K562 (cell line): ENCODE data around the gene UBE2E3. TPM values are rescaled to one million over a fixed set of nuclear protein-coding genes. Genes with fewer than 3 reads are reported as not detected.

Experiments
- ESRRB ChIP-seq: fragments of 250-450 bp; sonication (Bioruptor Pico); IDR thresholded peaks from 2 replicates; pipeline ENCODE4 v1.5.0; 2020; ENCODE audit warnings: mild to moderate bottlenecking, moderate library complexity, borderline replicate concordance
- EZH2 ChIP-seq: IDR thresholded peaks from 2 replicates; pipeline ENCODE4 v1.6.1; 2012; ENCODE audit warnings: low read depth, mild to moderate bottlenecking, inconsistent platforms, low read length, borderline replicate concordance
- HDAC3 ChIP-seq: fragments of 450-650 bp; IDR thresholded peaks from 2 replicates; pipeline ENCODE4 v1.6.1; 2018; ENCODE audit warnings: borderline replicate concordance, mild to moderate bottlenecking, moderate library complexity; ENCODE audit not compliant: partially characterized antibody
- MXI1 ChIP-seq: IDR thresholded peaks from 2 replicates; pipeline ENCODE4 v1.6.1; 2011; ENCODE audit warnings: low read depth, mild to moderate bottlenecking, improper control_type of control experiment, low read length
- NCOA4 ChIP-seq: fragments of 450-650 bp; IDR thresholded peaks from 2 replicates; pipeline ENCODE4 v1.6.1; 2018; ENCODE audit warnings: mild to moderate bottlenecking; ENCODE audit not compliant: partially characterized antibody
- NFIC ChIP-seq: fragments of 450-650 bp; IDR thresholded peaks from 2 replicates; pipeline ENCODE4 v1.6.1; 2017; ENCODE audit warnings: mild to moderate bottlenecking, inconsistent platforms
- RNF2 ChIP-seq: sonication (generic); IDR thresholded peaks from 2 replicates; pipeline ENCODE4 v1.6.1; 2016
- U2AF2 ChIP-seq: fragments of 200-400 bp; formaldehyde crosslinking; optimal IDR thresholded peaks from 2 replicates; pipeline ENCODE3; 2017; ENCODE audit warnings: low read depth, mild to moderate bottlenecking, low read length
- ZNF197 ChIP-seq: fragments of 200-800 bp; sonication (Bioruptor generic); IDR thresholded peaks from 2 replicates; pipeline ENCODE4 v1.6.1; 2016; ENCODE audit warnings: low read depth, missing genetic modification characterization, missing compliant biosample characterization
- ZNF212 ChIP-seq: fragments of 450-650 bp; formaldehyde crosslinking; IDR thresholded peaks from 2 replicates; pipeline ENCODE4 v1.4.0; 2020; ENCODE audit warnings: mild to moderate bottlenecking
- ZNF717 ChIP-seq: fragments of 250-450 bp; sonication (Bioruptor Pico); IDR thresholded peaks from 2 replicates; pipeline ENCODE4 v1.5.0; 2021
- polyA plus RNA-seq, 8 experiments: library from polyadenylated mRNA; depleted of rRNA in 4 of 8; stranded (reverse) in 5 of 8; unstranded in 3 of 8; fragments of >200 nt; fragmentation: Nextera tagmentation in 2 of 8; fragmentation: Illumina TruSeq in 1 of 8; extraction: Ambion mirVana in 2 of 8; extraction: Trizol in 1 of 8; gene quantifications; 2 replicates each; pipeline versions ENCODE4 v1.2.1 to v1.2.3, GENCODE V29; 2011 to 2014; ENCODE audit warnings: inconsistent platforms in 1 of 8, missing spikeins in 1 of 8
- total RNA-seq, 7 experiments: library from RNA; depleted of rRNA in 6 of 7; stranded (reverse); fragments of >200 nt in 6 of 7; fragmentation: Illumina TruSeq in 2 of 7; extraction: Trizol in 2 of 7; gene quantifications; 2 replicates each; pipeline versions ENCODE4 v1.2.1 to v1.2.3, GENCODE V29; 2011 to 2021; ENCODE audit warnings: low replicate concordance in 1 of 7
- TF ChIP-seq, protein P1 (sequence below): fragments of 450-650 bp; IDR thresholded peaks from 2 replicates; pipeline ENCODE4 v1.7.1; 2018; ENCODE audit warnings: mild to moderate bottlenecking, low read depth; ENCODE audit not compliant: partially characterized antibody
- TF ChIP-seq, protein P2 (sequence below): fragments of 250-450 bp; sonication (Bioruptor Pico); IDR thresholded peaks from 2 replicates; pipeline ENCODE4 v1.9.0; 2021; ENCODE audit warnings: mild to moderate bottlenecking, inconsistent platforms
- TF ChIP-seq, protein P3 (sequence below): fragments of 450-650 bp; IDR thresholded peaks from 2 replicates; pipeline ENCODE4 v1.6.1; 2016; ENCODE audit warnings: antibody characterized with exemption
- TF ChIP-seq, protein P4 (sequence below): fragments of 250-450 bp; sonication (Bioruptor Pico); IDR thresholded peaks from 2 replicates; pipeline ENCODE4 v1.8.0; 2022; ENCODE audit warnings: inconsistent platforms, mild to moderate bottlenecking, moderate library complexity, borderline replicate concordance
- TF ChIP-seq, protein P5 (sequence below): IDR thresholded peaks from 2 replicates; pipeline ENCODE4 v1.6.1; 2011; ENCODE audit warnings: borderline replicate concordance, low read depth, mild to moderate bottlenecking, moderate library complexity, low read length; ENCODE audit not compliant: insufficient read depth, poor library complexity, severe bottlenecking

The UBE2E3 gene
- total and polyA plus RNA-seq, 9 of the 15 experiments (the other 6 are each of a cell fraction or from before 2014, with no cell fraction given) = 58.2 to 173 (median 78.0) TPM

DNA sequence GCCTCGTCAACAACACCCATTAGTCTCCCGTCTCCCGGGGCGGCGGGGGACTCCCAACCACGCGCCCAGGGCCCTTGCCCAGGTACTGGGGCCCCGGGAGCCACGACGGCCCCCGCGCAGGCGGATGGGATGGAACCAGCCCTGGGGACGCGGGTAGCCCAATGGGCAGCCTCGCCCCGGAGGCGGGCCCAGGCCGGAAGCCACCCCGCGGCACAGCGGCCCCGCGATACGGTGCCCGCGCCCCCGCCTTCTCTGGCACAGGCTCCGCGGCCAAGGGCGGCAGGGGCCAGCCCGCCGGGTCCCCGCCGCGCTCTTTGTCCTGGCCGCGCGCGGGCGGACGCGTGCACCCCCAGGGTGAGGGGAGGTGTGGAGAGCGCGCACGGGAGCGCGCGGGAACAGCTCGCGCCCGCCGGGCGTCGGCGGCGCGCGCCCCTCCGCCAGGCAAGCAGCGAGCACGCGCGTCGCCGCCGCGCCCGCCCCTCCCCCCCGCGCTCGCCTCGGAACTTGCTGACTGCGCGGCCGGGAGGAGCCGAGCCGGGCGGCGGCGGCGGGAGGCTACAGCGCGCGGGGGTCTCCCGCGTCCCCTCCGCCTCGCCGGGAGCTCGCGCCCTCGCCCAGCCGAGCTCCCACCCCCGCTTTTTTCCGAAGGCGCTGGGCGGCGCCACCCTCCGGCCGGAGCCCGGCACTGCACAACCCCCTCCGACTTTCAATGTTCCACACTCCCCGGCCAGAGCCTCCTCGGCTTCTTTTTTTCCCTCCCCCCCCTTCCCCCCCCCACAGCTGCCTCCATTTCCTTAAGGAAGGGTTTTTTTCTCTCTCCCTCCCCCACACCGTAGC is at the start of gene UBE2E3 (continued):
- TF ChIP-seq, protein P1, sequence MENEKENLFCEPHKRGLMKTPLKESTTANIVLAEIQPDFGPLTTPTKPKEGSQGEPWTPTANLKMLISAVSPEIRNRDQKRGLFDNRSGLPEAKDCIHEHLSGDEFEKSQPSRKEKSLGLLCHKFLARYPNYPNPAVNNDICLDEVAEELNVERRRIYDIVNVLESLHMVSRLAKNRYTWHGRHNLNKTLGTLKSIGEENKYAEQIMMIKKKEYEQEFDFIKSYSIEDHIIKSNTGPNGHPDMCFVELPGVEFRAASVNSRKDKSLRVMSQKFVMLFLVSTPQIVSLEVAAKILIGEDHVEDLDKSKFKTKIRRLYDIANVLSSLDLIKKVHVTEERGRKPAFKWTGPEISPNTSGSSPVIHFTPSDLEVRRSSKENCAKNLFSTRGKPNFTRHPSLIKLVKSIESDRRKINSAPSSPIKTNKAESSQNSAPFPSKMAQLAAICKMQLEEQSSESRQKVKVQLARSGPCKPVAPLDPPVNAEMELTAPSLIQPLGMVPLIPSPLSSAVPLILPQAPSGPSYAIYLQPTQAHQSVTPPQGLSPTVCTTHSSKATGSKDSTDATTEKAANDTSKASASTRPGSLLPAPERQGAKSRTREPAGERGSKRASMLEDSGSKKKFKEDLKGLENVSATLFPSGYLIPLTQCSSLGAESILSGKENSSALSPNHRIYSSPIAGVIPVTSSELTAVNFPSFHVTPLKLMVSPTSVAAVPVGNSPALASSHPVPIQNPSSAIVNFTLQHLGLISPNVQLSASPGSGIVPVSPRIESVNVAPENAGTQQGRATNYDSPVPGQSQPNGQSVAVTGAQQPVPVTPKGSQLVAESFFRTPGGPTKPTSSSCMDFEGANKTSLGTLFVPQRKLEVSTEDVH = no peak
- TF ChIP-seq NCOA4 (no peak), HDAC3 (no peak), ESRRB (CRISPR knock-in tag) (no peak), ZNF717 (CRISPR knock-in tag) (no peak), RNF2 (peak; percentile 66; the same call in 1 of the 2 replicates), ZNF212 (CRISPR knock-in tag) (no peak), NFIC (0 out of 2 replicates have a peak, but pooled peaks have one; percentile 27), U2AF2 (no peak), EZH2 (no peak), ZNF197 (peak; percentile 98), MXI1 (no peak)
- TF ChIP-seq, protein P2, sequence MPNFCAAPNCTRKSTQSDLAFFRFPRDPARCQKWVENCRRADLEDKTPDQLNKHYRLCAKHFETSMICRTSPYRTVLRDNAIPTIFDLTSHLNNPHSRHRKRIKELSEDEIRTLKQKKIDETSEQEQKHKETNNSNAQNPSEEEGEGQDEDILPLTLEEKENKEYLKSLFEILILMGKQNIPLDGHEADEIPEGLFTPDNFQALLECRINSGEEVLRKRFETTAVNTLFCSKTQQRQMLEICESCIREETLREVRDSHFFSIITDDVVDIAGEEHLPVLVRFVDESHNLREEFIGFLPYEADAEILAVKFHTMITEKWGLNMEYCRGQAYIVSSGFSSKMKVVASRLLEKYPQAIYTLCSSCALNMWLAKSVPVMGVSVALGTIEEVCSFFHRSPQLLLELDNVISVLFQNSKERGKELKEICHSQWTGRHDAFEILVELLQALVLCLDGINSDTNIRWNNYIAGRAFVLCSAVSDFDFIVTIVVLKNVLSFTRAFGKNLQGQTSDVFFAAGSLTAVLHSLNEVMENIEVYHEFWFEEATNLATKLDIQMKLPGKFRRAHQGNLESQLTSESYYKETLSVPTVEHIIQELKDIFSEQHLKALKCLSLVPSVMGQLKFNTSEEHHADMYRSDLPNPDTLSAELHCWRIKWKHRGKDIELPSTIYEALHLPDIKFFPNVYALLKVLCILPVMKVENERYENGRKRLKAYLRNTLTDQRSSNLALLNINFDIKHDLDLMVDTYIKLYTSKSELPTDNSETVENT (CRISPR knock-in tag) = peak; percentile 59; the same call in 1 of the 2 replicates
- TF ChIP-seq, protein P3, sequence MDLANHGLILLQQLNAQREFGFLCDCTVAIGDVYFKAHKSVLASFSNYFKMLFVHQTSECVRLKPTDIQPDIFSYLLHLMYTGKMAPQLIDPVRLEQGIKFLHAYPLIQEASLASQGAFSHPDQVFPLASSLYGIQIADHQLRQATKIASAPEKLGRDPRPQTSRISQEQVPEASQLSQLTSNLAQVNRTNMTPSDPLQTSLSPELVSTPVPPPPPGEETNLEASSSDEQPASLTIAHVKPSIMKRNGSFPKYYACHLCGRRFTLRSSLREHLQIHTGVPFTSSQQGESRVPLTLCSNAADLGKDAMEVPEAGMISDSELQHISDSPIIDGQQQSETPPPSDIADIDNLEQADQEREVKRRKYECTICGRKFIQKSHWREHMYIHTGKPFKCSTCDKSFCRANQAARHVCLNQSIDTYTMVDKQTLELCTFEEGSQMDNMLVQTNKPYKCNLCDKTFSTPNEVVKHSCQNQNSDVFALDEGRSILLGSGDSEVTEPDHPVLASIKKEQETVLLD = no peak
- TF ChIP-seq, protein P4, sequence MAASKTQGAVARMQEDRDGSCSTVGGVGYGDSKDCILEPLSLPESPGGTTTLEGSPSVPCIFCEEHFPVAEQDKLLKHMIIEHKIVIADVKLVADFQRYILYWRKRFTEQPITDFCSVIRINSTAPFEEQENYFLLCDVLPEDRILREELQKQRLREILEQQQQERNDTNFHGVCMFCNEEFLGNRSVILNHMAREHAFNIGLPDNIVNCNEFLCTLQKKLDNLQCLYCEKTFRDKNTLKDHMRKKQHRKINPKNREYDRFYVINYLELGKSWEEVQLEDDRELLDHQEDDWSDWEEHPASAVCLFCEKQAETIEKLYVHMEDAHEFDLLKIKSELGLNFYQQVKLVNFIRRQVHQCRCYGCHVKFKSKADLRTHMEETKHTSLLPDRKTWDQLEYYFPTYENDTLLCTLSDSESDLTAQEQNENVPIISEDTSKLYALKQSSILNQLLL (CRISPR knock-in tag) = no peak
- TF ChIP-seq, protein P5, sequence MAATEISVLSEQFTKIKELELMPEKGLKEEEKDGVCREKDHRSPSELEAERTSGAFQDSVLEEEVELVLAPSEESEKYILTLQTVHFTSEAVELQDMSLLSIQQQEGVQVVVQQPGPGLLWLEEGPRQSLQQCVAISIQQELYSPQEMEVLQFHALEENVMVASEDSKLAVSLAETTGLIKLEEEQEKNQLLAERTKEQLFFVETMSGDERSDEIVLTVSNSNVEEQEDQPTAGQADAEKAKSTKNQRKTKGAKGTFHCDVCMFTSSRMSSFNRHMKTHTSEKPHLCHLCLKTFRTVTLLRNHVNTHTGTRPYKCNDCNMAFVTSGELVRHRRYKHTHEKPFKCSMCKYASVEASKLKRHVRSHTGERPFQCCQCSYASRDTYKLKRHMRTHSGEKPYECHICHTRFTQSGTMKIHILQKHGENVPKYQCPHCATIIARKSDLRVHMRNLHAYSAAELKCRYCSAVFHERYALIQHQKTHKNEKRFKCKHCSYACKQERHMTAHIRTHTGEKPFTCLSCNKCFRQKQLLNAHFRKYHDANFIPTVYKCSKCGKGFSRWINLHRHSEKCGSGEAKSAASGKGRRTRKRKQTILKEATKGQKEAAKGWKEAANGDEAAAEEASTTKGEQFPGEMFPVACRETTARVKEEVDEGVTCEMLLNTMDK = peak; percentile 50
